ENCODE data around the gene THSD4.

- TF ChIP-seq CTCF (conservative IDR thresholded peaks at IDR 0.05) = no peak
- TF ChIP-seq EZH2 (IDR thresholded peaks at IDR 0.05; ENCODE audit: low read depth) = no peak
Measured at GRCh38 chr15:71742964-71743363, 627.7 kb downstream of the THSD4 start.
